ENCODE measurements around the gene TMEM263. TPM values are rescaled to one million over a fixed set of nuclear protein-coding genes. Genes with fewer than 3 reads are reported as not detected.

TMEM263 gene
- 29.9 to 39.3 TPM (median 33.7 TPM) in 5 replicates for total RNA-seq (2022; extraction: Qiagen RNA extraction; ENCODE audit: low read depth)

DNA sequence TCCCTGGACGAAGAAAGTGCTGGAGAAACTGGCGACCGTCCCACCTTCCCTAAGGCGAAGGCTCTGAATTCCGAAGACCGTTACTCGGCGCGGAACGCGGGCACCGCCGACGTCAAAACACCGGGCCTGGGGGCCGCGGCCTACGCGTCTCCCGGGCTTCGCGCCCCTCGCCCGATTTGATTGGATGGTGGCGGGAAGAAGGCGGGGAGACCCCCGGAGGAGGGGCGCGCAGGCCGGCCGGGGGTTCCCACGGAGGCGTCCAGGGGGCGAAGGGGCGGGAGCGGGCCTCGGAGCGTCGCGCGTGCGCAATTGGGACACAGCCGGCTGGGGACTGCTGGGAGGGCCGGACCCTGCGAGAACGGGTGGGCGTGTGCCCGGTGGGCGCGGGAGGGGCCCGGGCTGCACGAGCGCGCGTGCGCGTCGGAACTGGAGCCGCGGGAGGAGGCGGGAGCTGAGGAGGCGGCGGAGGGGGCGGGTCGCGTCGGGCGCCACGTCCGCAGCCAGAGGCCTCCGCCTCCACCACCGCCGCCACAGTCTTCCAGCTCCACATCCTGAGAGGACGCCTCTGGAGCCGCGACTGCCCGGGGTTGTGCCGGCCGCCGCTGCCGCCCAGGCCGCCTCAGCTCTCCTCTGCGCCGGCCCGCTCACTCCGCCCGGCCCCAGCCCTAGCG lies at the start of gene TMEM263:
Gene TMEM263, plus strand, starts transcription at position 531 of the 671 bp plus-strand sequence. CDS start 11,210 bp downstream, outside the sequence.

DNA sequence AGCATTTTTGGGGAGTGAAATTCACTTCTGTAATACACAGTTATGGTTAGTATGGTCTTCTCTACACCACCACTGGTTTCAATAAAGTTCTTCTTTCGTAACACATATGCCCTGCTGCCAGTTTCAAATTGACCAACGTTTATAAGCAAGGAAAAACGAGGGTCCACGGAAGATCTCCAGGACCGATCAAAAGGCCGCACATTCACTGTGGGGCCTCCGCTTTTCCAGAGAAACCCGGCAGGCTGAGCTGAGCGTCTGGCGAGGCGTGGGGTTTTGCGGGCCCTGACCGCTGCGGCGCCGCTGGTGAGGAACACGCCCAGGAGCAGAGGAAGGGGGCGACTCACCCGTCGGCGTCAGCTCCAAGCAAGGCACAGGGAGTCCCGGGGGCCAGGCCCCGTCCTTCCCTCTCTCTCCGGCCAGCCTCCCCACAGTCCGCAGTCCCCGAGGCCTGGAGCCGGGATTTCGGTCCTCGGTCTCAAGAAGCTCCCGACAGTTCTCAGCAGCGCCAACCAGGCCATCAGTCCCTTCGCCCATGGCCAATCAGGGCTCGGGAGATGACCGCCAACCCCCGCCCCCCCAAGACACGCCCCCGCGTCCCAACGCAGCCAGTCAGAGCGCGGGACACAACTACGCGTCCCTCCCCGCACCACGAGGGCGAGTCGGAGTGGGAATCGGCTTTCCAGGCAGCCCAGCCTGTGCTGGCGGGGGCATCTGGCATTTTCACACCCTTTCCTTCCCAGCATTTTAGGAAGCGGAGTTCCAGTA lies 31.1 kb downstream of the TMEM263 start, which contains the start of gene MTERF2:
Gene MTERF2, minus strand, starts transcription at position 522 of the 765 bp plus-strand sequence. CDS start 8,432 bp downstream, outside the sequence.

Other genes starting within 250 kb of the TMEM263 start
- gene RIC8B, start 181.2 kb upstream of the TMEM263 start, total RNA-seq (2022; extraction: Qiagen RNA extraction; ENCODE audit: low read depth) = 9.3 to 12.7 TPM (median 10.6 TPM) in 5 replicates
- 3.9 to 5.0 TPM (median 4.5 TPM) in 5 replicates for gene MTERF2, start 31.2 kb downstream of the TMEM263 start, total RNA-seq (2022; extraction: Qiagen RNA extraction; ENCODE audit: low read depth)
- 23.1 to 36.7 TPM (median 26.4 TPM) in 5 replicates for gene CRY1, start 137.6 kb downstream of the TMEM263 start, total RNA-seq (2022; extraction: Qiagen RNA extraction; ENCODE audit: low read depth)

All from A549 treated with DMSO at 1 μM for 4 hours (cell line).